ENCODE results near the gene CCDC157. TPM values are rescaled to one million over a fixed set of nuclear protein-coding genes. Genes with fewer than 3 reads are reported as not detected.

Gene CCDC157
- total RNA-seq, 1 donor from 2014 or later = 0.53 TPM

DNA sequence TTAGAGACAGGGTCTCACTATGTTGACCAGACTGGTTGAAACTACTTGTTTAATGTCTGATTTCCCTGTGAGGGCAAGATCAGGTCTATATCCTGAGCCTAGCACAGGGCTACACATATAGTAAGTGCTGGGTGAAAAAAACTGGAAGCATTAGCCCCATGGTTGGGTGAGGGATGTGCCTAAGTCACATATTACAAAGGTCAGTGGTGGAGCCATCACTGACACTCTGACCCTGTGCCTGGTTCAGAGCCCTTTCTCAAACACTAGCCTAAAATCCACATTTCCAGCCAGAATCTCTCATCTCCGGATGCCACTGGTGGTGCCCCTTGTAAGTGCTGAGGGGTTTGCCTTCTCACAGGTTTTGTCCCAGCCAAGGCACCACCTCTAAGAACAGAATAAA is 39.0 kb upstream of the CCDC157 start:
- no peaks in the 10 kb centered on the region for H3K27me3 ChIP-seq (ENCODE audit: control insufficient read depth, insufficient read depth, low read length)
- FAIRE-seq (no peak), DNase-seq (ENCODE audit: low read depth) (no peak)
- H3K4me3 ChIP-seq (ENCODE audit: low read depth, low read length) = no peak overlapping the region
- TF ChIP-seq CTCF (IDR thresholded peaks at IDR 0.05; ENCODE audit: insufficient read depth, low read length, severe bottlenecking) = no peak
- H3K36me3 ChIP-seq (ENCODE audit: control insufficient read depth, insufficient read depth, low read length) = peaks cover 2% of the 10 kb centered on the region

DNA sequence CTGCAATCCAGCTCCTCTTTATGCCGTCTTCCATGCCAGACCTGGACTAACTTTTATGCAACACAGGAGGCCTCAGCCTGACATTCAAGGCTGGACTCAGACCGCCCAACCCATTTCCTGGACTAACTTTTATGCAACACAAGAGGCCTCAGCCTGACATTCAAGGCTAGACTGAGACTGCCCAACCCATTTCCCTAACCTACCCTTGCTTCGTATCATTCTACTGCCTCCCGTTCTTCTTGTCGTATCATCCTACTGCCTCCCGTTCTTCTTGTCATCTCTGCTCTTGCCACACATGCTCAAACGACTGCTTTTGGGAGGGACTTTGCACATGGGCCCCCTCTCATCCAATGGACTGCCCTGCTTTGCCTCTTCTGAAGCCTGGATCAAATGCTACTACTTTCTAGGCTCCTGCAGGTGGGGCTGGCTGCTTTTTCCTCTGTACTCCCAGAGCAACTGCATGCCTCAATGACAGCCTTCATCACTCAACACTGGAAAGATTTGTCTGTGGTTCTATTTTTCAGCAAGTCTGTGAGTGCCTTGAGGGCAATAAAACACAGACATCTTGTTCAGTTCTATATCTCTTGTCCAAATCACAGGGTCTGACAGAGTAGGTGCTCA is 37.9 kb upstream of the CCDC157 start:
- no peak for TF ChIP-seq CTCF (IDR thresholded peaks at IDR 0.05; ENCODE audit: insufficient read depth, low read length, severe bottlenecking)
- H3K36me3 ChIP-seq (ENCODE audit: control insufficient read depth, insufficient read depth, low read length) = peaks cover 2% of the 10 kb centered on the region
- H3K4me3 ChIP-seq (ENCODE audit: low read depth, low read length) = no peak overlapping the region
- no peaks in the 10 kb centered on the region for H3K27me3 ChIP-seq (ENCODE audit: control insufficient read depth, insufficient read depth, low read length)
- DNase-seq (ENCODE audit: low read depth) (no peak), FAIRE-seq (no peak)

- Histone ChIP-seq H3K27me3 (ENCODE audit: control insufficient read depth, insufficient read depth, low read length) (no peaks in the 10 kb centered on the region), H3K36me3 (ENCODE audit: control insufficient read depth, insufficient read depth, low read length) (peaks cover 2% of the 10 kb centered on the region), H3K4me3 (ENCODE audit: low read depth, low read length) (no peak overlapping the region)
- TF ChIP-seq CTCF (IDR thresholded peaks at IDR 0.05; ENCODE audit: insufficient read depth, low read length, severe bottlenecking) = no peak
- FAIRE-seq (no peak), DNase-seq (ENCODE audit: low read depth) (no peak)
Measured at GRCh38 chr22:30320021-30320556, 36.7 kb upstream of the CCDC157 start.

DNA sequence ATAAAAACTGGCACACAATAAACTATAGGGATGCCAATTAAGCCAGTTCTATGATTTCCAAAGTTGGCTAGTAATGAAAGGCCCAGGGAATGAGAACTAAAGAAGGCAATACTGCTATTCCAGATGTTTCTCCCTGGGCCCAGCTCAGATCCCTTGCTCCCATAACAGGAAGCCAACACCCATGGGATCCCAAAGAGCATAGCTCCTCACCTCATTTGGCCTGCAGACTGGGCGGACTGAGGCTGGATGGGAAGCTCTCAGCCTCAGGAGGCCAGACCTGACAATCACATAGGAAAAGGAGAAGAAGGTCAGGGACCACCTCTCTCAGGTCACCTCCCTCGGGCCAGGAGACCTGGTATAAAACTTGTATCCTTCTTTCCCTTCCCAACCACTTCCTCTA is 35.3 kb upstream of the CCDC157 start:
- Histone ChIP-seq H3K27me3 (ENCODE audit: control insufficient read depth, insufficient read depth, low read length) (no peaks in the 10 kb centered on the region), H3K36me3 (ENCODE audit: control insufficient read depth, insufficient read depth, low read length) (peaks cover 2% of the 10 kb centered on the region), H3K4me3 (ENCODE audit: low read depth, low read length) (no peak overlapping the region)
- FAIRE-seq (no peak), DNase-seq (ENCODE audit: low read depth) (no peak)
- TF ChIP-seq CTCF (IDR thresholded peaks at IDR 0.05; ENCODE audit: insufficient read depth, low read length, severe bottlenecking) = no peak

GRCh38 chr22:30323246-30323645 is 33.6 kb upstream of the CCDC157 start:
- no peak for TF ChIP-seq CTCF (IDR thresholded peaks at IDR 0.05; ENCODE audit: insufficient read depth, low read length, severe bottlenecking)
- FAIRE-seq (peak; percentile 23), DNase-seq (ENCODE audit: low read depth) (no peak)
- Histone ChIP-seq H3K36me3 (ENCODE audit: control insufficient read depth, insufficient read depth, low read length) (peaks cover 2% of the 10 kb centered on the region), H3K4me3 (ENCODE audit: low read depth, low read length) (no peak overlapping the region), H3K27me3 (ENCODE audit: control insufficient read depth, insufficient read depth, low read length) (no peaks in the 10 kb centered on the region)
